Loucy (cell line): Measurements from ENCODE around the gene CDH22.

ENCODE experiments used
- EZH2phosphoT487 ChIP-seq: fragments of 200-600 bp; IDR thresholded peaks from 2 replicates; pipeline ENCODE4 v1.6.1; 2018; ENCODE audit warnings: antibody characterized with exemption, mild to moderate bottlenecking, moderate library complexity, borderline replicate concordance
- TF ChIP-seq, protein P1 (sequence below): fragments of 200-600 bp; sonication (generic); conservative IDR thresholded peaks from 2 replicates; pipeline ENCODE4 v1.5.1; 2014; ENCODE audit warnings: mild to moderate bottlenecking, antibody characterized with exemption, low read length

DNA sequence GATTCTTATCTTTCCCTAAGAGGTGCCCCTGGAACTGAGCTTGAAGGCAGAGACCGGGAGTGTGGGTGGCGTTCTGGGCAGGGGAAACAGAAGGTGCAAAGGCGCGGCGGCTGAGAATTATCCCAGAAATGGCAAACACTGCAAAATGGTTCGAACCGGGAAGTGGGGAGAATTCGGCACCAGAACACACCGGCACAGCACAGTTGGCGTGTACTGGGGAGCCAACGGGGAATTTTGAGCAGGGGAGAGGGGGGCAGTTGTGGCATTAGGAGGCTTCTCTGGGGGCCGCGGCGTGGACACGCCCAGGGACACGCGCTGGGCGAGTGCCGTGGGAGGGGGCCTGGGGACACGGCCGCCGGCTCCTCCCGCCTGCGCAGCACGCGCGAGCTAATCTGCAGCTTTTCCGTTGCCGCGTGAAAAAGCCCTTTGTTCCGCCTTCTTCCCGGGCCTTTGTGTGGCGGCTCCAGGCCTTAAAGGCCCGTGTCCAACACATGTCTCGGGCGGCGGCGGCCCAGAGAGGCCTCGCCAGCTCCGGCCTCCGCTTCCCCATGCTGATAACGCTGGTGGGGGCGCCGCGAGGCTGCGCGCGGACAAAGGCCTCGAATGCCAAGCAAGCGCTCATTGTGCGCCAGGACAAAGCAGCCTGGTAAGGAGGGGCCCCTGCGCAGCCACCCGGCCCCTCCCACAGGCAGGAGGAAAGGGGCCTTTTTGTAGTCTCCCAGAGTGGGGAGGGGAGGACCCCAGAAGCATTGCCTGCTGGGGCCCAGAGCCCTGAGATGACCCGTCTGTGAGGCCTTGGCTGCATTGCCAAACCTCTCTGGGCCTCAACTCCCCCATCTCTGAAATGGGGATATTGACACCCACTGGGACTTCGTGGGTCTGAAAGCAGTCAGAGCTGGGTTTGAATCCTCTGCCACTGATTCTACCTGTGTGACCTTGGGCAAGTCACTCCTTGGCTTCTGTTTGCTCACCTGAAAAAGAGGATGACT, 107.4 kb downstream of the CDH22 start:
- TF ChIP-seq, protein P1, sequence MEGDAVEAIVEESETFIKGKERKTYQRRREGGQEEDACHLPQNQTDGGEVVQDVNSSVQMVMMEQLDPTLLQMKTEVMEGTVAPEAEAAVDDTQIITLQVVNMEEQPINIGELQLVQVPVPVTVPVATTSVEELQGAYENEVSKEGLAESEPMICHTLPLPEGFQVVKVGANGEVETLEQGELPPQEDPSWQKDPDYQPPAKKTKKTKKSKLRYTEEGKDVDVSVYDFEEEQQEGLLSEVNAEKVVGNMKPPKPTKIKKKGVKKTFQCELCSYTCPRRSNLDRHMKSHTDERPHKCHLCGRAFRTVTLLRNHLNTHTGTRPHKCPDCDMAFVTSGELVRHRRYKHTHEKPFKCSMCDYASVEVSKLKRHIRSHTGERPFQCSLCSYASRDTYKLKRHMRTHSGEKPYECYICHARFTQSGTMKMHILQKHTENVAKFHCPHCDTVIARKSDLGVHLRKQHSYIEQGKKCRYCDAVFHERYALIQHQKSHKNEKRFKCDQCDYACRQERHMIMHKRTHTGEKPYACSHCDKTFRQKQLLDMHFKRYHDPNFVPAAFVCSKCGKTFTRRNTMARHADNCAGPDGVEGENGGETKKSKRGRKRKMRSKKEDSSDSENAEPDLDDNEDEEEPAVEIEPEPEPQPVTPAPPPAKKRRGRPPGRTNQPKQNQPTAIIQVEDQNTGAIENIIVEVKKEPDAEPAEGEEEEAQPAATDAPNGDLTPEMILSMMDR, result no peak
- TF ChIP-seq EZH2phosphoT487, result no peak
